Motor neuron (in vitro differentiated cells): ENCODE data around the gene ENPP3. TPM values are rescaled to one million over a fixed set of nuclear protein-coding genes. Genes with fewer than 3 reads are reported as not detected.
"Not testable (repeated sequence)": the region's sequence is repeated elsewhere in the genome, so short reads cannot be mapped to it uniquely, and the experiment has no call there.

Source experiments
- ATAC-seq, 8 experiments: fragments of 200-7000 bp; cut with Tn5 transposase; replicated peaks in 6 of 8; 2 replicates each; pipeline ENCODE4 v1.8.0; 2021; ENCODE audit warnings: mild to moderate bottlenecking in 8 of 8, moderate library complexity in 8 of 8
- H3K27ac ChIP-seq, 2 donors: fragments of 250-450 bp; sonication (Bioruptor Pico); 2 replicates each; pipeline ENCODE4 v1.9.0; 2021; ENCODE audit warnings: antibody characterized with exemption in 2 of 2, mild to moderate bottlenecking in 2 of 2, moderate library complexity in 1 of 2
- H3K4me1 ChIP-seq, 2 donors: fragments of 250-450 bp; sonication (Bioruptor Pico); replicated peaks in 1 of 2; 2 replicates each; pipeline ENCODE4 v1.6.1; 2021; ENCODE audit warnings: antibody characterized with exemption in 2 of 2, mild to moderate bottlenecking in 2 of 2, moderate library complexity in 1 of 2
- H3K4me3 ChIP-seq, 5 donors: fragments of 250-450 bp; sonication (Bioruptor Pico); 2 replicates each; pipeline ENCODE4 v1.9.0; 2021; ENCODE audit warnings: antibody characterized with exemption in 5 of 5, mild to moderate bottlenecking in 5 of 5, moderate library complexity in 4 of 5
- WGBS, 10 experiments: fragments of 450-650 bp; shearing (Covaris generic); methylation state at CpG; one replicate each; pipeline ENCODE4 v1.0.0; 2022; 5-methylcytosine and 5-hydroxymethylcytosine counted together
- in situ Hi-C, 9 experiments: fragments of 400-800 bp; cut with MboI; loops; one replicate each; pipeline ENCODE4 v1.15.0; 2021; ENCODE audit warnings: low sequenced_read_pairs in 9 of 9, low pct_unique_long_range_greater_than_20kb in 2 of 9; ENCODE audit not compliant: unreplicated experiment in 9 of 9
- total RNA-seq, 8 experiments: library from RNA; unstranded; fragments of 300-600 nt; gene quantifications; 2 replicates each; pipeline versions ENCODE4 v1.2.3 to v1.2.4, GENCODE V29; 2022

Gene ENPP3
- total RNA-seq, 8 experiments from 2014 or later: 0.14 to 0.78 (median 0.27) TPM; not detected in 3

DNA sequence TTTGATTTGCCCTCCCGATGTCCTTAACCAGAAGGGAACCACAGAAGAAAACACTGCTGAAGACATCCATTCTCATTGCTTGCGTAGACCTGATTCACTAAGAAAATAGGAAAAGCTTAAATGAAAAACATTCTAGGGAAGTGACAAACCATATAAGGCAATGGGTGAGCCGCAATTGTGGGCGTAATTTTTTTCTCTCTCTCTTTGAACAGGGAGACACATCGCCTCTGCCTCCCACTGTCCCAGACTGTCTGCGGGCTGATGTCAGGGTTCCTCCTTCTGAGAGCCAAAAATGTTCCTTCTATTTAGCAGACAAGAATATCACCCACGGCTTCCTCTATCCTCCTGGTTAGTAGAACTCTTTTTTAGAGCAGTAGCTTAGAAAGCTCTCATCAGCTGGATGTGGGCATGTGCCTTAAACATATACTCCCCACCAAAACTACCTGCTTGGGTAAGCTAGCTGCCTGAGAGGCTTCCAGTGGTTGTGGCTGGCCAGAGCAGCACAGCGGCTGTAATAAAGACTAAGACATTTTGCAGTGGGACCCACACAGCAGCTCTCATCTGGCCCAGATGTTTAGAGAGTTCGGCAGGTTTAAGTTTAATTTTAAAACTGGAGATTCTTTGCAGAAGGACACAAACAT, 96.4 kb downstream of the ENPP3 start:
- peaks cover 0 to 9% of the 10 kb centered on the region in 2 donors for H3K4me1 ChIP-seq
- 6 to 95% (median 79%) methylated on average over 3 to 8 of the region's 9 CpGs for WGBS, 10 experiments
- no peak overlapping the region for H3K27ac ChIP-seq
- H3K4me3 ChIP-seq: no peak overlapping the region
- in situ Hi-C loops: no loop called here
- peak in 2 of 8 experiments; percentile 91 to 99 for ATAC-seq

DNA sequence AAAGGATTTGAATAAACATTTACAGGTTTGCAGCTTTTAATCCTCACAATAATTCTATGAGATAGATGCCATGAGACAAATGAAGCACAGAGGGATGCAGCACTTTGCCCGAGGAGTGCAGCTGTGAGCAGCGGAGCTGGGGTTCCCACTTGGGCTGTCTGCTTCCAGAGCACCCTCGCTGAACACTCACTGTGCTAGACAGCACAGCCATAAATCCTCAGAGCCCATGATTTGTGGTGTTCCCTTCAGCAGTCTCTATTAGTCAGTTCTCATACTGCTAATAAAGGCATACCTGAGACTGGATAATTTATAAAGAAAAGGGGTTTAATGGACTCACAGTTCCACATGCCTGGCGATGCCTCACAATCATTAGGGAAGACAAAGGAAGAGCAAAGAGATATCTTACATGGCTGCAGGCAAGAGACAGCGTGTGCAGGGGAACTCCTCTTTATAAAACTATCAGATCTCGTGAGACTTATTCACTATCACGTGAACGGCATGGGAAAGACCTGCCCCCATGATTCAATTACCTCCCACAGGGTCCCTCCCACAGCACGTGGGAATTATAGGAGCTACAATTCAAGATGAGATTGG, 99.0 kb downstream of the ENPP3 start:
- WGBS, 10 experiments: 48 to 84% (median 62%) methylated on average over 2 to 7 of the region's 9 CpGs; no CpG with 5 or more reads in 1 of the 10 experiments
- Histone ChIP-seq H3K4me3 (peak overlapping the region in 4 of 5 donors; percentile 6 to 31 (median 25)), H3K4me1 (peaks cover 0 to 9% of the 10 kb centered on the region in 2 donors), H3K27ac (no peak overlapping the region)
- in situ Hi-C loops: no loop called here
- ATAC-seq: peak in 5 of 8 experiments; percentile 98 to 99 (median 99)

DNA sequence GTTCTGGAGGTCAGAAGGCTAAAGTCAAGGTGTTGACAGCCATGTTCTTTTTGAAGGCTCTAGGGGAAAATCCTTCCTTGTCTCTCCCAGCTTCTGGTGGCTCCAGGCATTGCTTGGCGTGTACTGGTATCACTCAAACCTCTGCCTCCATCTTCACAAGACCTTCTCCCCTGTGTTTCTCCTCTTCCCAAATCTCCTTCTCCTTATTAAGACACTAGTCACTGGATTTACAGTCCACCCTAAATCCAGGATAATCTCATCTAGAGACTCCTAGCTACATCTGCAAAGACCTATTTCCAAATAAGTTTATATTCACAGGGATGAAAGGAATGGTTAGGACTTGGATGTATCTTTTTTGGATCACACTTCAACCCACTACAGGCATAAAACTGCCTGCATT, 99.7 kb downstream of the ENPP3 start:
- Histone ChIP-seq H3K4me1 (peaks cover 0 to 9% of the 10 kb centered on the region in 2 donors), H3K4me3 (peak overlapping the region in 1 of 5 donors; percentile 31), H3K27ac (no peak overlapping the region)
- no peak for ATAC-seq
- in situ Hi-C loops: no loop called here
- whole genome bisulfite sequencing, 10 experiments: 100% methylated on average over 1 of the region's 1 CpG; no CpG with 5 or more reads in 6 of the 10 experiments

DNA sequence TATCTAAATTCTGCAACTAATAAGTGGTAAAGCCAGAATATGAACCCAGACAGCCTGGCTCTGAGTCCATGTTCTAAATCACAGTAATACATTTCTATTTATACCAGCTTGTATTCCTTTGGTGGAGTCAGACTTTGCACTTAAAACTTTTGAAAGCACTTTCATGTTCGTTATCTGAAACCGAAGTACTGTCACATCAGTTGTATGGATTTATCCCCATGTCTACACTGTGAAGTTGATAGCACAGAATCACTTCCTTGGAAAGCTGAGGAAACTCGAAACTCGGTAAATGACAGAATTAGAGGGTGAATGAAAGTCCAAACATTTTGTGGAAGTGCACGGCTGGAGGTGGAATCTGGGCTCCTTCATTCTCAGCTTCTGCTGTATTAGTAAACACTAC, 102.0 kb downstream of the ENPP3 start:
- no peak for ATAC-seq
- in situ Hi-C loops: no loop called here

DNA sequence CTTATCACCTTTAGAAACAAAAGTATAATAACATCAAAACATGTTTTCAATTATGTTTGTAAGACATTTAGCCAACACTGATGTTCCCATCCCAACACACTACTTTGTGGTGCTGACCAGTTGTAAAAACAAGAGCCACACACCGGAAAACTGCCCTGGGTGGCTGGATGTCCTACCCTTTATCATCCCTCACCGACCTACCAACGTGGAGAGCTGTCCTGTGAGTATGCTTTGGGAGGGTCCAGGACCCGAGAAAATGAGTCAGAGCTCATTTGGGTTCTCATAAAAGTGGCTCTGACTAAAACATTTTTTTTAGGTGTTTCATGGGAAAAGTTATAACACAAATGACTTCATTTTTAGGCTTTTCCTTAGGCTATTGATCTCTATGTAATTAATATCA, 103.1 kb downstream of the ENPP3 start:
- 4 to 96% (median 56%) methylated on average over 1 to 4 of the region's 4 CpGs; no CpG with 5 or more reads in 2 of the 10 experiments for WGBS, 10 experiments
- in situ Hi-C loops: no loop called here
- Histone ChIP-seq H3K4me1 (peaks cover 0 to 9% of the 10 kb centered on the region in 2 donors), H3K4me3 (no peak overlapping the region), H3K27ac (no peak overlapping the region)
- ATAC-seq: no peak

More for the DNA sequence above, 102.0 kb downstream of the ENPP3 start:
- Histone ChIP-seq H3K27ac (no peak overlapping the region), H3K4me3 (no peak overlapping the region), H3K4me1 (peaks cover 0 to 9% of the 10 kb centered on the region in 2 donors)
- 86 to 100% (median 95%) methylated on average over 1 to 5 of the region's 5 CpGs; no CpG with 5 or more reads in 1 of the 10 experiments for WGBS, 10 experiments

DNA sequence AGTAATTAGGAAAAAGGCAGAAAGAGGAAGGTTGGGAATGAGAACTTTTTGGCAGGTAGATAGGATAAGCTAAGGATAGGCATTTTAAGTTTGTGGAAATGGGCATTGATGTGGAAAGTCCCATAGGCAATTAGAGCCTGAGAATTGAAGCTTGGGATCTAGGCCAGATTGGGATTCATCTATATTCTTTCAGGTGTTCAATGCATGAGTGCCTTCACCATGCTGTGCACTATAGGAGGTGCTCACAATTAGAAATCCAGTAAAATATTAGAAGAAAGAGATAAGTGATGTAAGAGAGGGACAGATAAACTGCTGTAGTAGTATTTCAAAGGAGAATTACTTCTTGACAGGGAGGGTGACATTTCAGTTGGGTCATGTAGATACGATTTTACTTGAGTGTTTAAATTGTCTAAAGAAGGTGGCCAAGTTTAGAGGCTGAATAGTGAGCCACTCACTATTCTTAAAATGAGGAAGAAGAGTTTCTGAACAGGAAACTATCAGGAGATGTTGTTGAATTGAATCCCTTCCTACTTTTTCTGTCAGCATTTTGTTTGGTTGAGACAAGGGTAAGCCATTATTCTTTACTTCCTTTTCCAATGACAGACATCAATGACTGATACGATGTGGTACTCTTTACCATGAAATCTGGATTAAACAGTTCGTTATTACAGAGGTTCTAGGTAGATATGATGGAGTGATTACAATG, 104.7 kb downstream of the ENPP3 start:
- Histone ChIP-seq H3K4me1 (peaks cover 0 to 4% of the 10 kb centered on the region in 2 donors), H3K27ac (no peak overlapping the region), H3K4me3 (no peak overlapping the region)
- in situ Hi-C loops: no loop called here
- WGBS, 10 experiments: 43 to 88% (median 82%) methylated on average over 1 to 3 of the region's 3 CpGs
- ATAC-seq: no peak

DNA sequence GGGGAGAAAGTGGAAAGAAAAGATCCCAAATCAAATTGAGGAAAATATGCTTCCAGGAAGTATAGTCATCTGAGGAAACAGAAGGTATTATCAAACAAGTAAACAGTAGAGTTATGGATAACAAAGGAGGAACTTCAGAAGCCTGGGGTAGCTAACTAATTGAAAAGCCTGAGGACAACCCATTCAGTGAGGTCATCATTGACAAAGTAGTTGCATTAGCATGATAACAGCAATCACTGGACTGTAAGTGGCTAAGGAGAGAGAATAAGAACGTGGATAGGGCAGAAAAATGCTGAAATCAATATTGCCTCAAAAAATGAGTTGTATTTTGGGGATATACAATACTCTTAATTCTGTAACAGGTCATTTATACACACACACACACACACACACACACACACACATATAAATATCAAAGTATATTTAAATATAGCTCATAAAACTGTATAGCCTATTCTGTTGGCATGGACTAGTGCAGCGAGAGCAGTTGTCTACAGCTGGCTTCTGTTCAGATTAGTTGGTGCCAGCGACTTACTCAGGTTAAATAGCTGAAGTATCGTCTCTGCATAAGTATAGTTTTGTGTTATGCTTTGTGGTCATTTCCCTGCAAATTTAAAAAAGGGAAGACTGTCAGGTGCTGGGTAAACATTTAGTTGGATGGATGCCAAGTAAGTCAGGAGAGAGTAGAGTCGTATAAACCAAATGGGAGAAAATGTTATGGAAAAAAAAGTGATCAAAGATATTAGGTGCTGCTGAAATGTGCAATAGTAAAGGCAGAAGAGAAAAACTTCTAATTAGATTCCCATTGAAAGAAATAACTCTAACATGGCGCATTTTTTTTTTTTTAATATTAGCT, 107.6 kb downstream of the ENPP3 start:
- H3K27ac ChIP-seq: no peak overlapping the region
- ATAC-seq: peak in 2 of 8 experiments; percentile 36 to 41
- in situ Hi-C loops: no loop called here
- H3K4me1 ChIP-seq: no peaks in the 10 kb centered on the region
- 51 to 100% (median 81%) methylated on average over 1 to 6 of the region's 6 CpGs for WGBS, 10 experiments
- no peak overlapping the region for H3K4me3 ChIP-seq

DNA sequence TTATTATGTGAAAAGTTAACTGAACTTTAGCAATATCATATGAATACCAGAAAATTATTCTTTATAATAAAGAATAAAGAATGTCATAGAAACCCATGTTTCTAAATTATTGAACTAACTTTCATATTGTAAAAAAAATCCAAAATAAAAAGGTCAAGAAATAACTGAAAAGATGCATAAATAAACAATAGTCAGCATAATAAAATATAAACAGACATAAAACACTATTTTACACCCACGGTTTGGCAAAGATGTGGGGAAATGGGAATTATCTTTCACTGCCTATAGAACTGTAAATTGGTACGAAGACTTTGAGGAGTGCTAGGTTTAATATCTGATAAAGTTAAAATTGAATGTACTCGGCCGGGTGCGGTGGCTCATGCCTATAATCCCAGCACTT, 108.4 kb downstream of the ENPP3 start:
- Histone ChIP-seq H3K4me3 (no peak overlapping the region), H3K4me1 (no peaks in the 10 kb centered on the region), H3K27ac (no peak overlapping the region)
- 75 to 95% (median 88%) methylated on average over 2 to 5 of the region's 5 CpGs; no CpG with 5 or more reads in 2 of the 10 experiments for WGBS, 10 experiments
- in situ Hi-C loops: no loop called here
- no peak for ATAC-seq

DNA sequence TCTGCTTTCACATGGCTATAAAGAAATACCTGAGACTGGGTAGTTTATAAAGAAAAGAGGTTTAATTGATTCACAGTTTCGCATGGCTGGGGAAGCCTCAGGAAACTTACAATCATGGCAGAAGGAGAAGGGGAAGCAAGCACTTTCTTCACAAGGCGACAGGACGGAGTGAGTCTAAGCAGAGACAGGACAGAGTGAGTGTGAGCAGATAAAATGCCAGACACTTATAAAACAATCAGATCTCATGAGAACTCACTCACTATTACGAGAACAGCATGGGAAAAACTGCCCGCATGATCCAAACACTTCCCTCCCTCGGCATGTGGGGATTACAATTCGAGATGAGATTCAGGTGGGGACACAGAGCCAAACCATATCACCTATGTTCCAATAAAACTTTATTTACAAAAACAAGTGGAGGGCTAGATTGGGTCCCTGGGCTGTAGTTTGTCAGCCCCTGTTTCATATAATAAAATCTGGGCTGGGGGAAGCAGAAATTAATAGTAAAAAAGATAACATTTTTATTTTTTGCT, 110.8 kb downstream of the ENPP3 start:
- H3K4me1 ChIP-seq: no peaks in the 10 kb centered on the region
- H3K27ac ChIP-seq: no peak overlapping the region
- no peak overlapping the region for H3K4me3 ChIP-seq
- ATAC-seq: no peak
- in situ Hi-C loops: no loop called here
- WGBS, 10 experiments: 64 to 100% (median 98%) methylated on average over 1 to 7 of the region's 7 CpGs

DNA sequence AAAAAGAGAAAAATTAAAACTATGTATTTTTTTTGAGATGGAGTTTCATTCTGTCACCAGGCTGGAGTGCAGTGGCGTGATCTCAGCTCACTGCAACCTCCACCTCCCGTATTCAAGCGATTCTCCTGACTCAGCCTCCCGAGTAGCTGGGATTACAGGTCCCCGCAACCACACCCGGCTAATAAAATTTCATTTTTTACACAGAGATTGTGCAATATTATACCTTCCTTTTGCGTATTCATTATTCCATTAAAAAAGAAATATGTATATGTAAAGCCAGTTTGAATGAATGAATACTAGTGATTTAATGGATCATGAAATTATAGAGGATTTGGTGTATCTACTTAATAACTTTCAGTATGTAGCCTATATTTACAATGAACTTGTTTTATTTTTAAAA, 111.9 kb downstream of the ENPP3 start:
- 64 to 97% (median 87%) methylated on average over 2 to 7 of the region's 7 CpGs; no CpG with 5 or more reads in 2 of the 10 experiments for WGBS, 10 experiments
- no peak for ATAC-seq

DNA sequence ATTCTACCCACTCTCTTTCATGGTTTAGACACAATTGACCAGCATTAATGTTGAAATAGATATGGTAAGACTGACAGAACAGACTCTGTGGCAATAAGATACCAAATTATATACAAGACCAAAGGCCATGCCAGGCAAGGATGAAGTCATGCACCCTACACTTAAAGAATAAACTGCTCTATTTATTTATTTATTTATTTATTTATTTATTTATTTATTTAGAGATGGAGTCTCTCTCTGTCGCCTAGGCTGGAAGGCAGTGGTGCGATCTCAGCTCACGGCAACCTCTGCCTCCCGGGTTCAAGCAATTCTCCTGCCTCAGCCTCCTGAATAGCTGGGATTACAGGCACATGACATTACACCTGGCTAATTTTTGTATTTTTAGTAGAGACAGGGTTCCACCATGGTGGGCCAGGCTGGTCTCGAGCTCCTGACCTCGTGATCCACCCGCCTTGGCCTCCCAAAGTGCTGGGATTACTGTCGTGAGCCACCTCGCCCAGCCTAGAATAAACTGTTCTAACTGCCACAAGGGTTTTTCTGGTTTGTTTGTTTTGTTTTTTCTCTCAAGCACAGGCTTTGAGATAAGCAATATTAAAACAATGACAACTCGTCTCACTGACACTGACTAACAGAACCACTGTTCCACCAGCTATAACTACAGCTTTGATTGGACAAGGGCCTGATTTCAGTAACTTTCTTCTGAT, 114.1 kb downstream of the ENPP3 start:
- 84 to 100% (median 98%) methylated on average over 1 to 10 of the region's 10 CpGs; no CpG with 5 or more reads in 4 of the 10 experiments for WGBS, 10 experiments
- H3K4me3 ChIP-seq, H3K4me1 ChIP-seq, in situ Hi-C loops, H3K27ac ChIP-seq, ATAC-seq: not testable (repeated sequence)

More for the DNA sequence above, 111.9 kb downstream of the ENPP3 start:
- in situ Hi-C loops: no loop called here
- H3K4me1 ChIP-seq: no peaks in the 10 kb centered on the region
- H3K27ac ChIP-seq: no peak overlapping the region
- H3K4me3 ChIP-seq: no peak overlapping the region

DNA sequence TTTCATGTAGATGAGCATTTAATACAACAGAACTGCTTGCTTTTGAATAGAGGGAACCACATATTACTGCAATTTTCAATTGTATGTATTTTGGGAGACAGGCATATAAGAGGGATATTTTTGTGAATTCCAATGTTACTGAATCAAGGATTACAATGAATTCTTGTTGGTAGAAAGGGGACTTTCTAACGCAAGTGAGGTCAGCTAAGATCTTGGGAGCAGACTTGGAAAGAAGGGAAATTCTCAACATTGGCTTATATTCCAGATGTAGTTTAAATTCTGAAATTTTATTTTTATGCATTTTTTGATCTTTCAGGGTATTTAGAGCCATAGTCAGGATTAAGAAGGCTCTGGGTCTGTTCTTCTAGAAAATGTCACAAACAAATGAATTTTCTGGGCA, 117.0 kb downstream of the ENPP3 start:
- Histone ChIP-seq H3K4me1 (no peaks in the 10 kb centered on the region), H3K4me3 (no peak overlapping the region), H3K27ac (no peak overlapping the region)
- in situ Hi-C loops: no loop called here
- 40 to 100% (median 92%) methylated on average over 1 of the region's 1 CpG; no CpG with 5 or more reads in 3 of the 10 experiments for WGBS, 10 experiments
- no peak for ATAC-seq
